NCI-H2227 (cell line): ENCODE results near the gene EIF3K.
A peak's percentile ranks its signal among the peaks of the same experiment; 100 is the strongest.

ENCODE experiments used
- DNase-seq: peaks from one replicate; lab custom pipeline; 2025; ENCODE audit not compliant: unreplicated experiment; lab: John Stamatoyannopoulos, UW

Gene EIF3K

DNA sequence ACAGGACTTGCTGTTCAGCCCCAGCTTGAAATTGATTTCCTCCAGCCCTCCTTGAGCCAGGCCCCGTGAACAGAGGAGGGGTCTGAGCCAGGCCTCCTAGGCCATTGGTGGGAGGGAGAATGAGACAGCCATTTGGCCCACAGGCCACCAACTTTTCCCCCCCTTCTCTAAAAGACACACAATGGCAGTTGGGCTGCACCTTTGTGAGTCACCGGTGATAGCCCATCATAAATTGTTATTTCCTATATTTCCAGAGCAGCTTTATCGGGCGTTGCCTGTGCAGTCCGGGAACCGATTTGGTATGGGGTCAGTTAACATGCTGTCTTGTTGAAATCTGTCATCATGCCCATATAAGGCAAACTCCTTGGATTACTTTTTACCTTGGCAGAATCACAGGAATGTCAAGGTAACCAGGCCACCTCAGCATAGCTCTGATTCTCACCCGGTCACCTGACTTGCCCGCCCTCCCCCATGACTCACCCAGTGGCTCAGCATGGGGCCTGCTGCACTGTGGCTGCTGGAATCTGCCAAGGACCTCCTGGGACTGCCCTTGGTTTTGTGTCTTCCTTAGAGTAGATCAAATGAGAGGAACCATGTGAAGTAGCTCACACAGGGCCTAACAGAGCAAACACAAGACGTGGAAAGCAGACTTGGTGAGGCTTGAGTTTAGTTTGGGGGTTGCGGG, 64.5 kb downstream of the EIF3K start:
- DNase-seq, result peak; percentile 85

DNA sequence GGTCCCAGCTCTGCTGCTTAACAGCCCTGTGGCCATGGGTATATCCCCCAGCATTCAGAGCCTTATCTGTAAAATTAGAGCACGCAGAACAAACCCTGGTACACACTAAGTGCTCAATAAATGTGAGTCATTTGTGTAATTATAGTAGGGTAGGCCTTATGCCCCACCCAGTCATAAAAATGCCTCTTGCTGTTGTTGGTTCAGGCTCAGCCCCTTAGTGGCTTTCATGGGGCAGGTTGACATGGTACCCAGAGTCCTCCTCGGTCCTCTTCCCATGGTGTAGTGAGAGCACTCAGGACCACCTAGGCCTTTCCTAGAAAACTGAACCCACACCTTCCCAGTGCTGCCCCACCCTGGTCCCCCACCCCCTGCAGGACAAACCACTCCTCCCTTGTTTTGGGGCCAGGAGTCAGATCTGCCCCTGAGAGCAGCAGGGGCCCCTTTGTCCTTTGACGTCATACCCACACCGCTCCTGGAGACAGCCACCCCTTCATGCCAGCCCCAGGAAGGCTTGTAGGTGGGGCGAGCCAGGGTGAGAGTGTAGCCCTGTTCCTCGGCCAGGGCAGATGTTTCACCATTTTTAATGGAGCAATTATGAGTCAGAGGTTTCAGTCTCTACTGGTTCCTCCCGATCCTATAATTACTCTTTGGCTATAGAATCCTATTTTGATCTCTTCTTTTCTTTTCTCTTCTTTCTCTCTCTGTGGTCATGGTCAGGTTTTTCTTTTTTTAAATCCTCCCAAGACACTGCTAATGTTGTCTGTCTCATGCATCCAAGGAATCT, 65.3 kb downstream of the EIF3K start:
- DNase-seq, result peak; percentile 94

DNA sequence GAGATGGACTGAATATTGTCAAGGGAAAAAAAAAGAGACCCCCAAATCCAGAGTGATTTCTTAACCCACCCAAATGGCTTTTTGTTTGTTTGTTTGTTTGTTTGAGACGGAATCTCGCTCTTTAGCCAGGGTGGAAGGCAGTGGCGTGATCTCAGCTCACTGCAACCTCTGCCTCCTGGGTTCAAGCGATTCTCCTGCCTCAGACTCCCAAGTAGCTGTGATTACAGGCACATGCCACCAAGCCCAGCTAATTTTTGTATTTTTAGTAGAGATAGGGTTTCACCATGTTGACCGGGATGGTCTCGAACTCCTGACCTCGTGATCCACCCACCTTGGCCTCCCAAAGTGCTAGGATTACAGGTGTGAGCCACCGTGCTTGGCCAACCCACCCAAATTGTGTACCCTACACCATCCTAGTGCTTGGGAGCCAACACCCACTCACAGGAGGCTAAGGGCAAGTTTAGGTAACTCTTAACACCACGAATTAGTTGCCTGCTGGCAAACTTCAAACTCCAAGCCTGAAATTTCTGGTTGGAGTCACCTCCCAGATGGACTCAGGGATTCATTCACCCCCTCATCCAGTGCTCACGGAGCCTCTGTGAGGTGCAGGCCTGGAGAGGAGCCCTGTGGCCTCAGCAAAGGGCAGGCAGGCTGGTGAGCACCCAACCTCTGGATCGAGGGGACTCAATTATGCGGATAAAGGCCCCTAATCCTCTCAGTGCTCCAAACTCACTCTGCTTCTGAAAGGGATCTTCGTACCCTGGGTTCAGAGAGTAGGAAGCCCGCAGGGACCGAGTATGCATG, 66.1 kb downstream of the EIF3K start:
- DNase-seq, result no peak

DNA sequence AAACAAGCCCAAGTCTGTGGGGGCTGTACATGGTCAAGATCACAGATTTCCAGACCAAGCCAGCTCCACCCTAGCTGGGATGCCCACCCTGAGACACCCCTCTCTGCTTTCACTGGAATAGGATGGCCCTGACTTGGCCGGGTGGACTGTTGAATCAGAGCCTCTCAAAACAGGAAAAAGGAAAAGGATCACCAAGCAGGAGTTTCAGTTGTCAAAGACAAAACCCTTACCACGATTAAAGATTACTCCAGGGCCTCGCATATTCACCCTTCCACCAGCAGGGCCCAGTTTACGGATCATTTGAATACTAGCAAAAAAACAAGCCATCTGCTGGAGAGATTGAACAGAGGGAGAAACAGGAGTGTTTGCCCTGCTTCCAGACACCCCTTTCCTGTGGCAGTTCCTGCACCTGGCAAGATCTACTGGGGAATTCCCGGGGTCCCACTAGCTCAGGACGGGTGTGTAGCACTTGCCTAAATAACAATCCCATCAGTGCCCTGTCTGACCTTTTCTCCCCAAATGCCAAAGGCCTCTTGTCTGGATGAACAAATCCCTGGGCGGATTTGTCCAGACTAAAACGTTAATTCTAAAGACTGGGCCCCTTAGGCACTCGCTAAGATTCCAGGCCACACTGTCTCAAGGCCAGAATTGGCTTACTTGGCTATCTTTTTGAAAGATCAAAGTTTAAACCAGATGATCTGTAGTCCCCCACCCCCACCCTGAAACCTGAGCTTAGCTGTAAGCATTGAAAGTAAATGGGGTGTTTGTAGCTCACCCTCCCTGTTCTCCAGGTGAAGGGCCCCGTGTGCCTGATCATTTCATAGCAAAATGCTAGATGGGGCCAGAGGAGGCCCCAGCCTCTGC, 66.9 kb downstream of the EIF3K start:
- DNase-seq, result peak; percentile 88

DNA sequence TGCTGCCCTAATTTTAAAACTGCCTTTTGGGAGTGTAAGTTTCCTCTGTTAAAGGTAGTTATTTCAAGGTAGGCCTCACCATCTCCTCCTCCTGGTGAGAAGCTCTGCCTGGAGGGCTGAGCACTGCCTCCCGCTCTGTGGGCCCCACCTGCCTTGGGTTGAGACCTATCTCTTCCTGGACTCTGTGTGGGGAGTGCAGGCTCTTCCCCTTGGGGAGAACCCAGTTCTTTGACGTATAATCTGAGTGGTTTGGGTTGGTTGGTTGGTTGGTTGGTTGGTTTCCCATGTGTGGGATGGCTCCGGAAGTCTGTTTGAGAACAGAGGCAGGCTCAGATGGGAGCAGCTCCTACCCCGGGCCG, 67.5 kb downstream of the EIF3K start:
- DNase-seq, result no peak
